Stomach smooth muscle (tissue), 2 donors: Measurements from ENCODE around the gene PASK.
A peak's percentile ranks its signal among the peaks of the same experiment; 100 is the strongest.

ENCODE experiments used
- H3K27ac ChIP-seq: one replicate; pipeline ENCODE4 v1.7.0; 2013; ENCODE audit warnings: mild to moderate bottlenecking, low read length, inconsistent platforms
- H3K27me3 ChIP-seq, 2 donors: one replicate each; pipeline ENCODE4 v1.7.0; 2013; ENCODE audit warnings: low read length in 2 of 2; ENCODE audit not compliant: insufficient read depth in 2 of 2, control insufficient read depth in 1 of 2
- H3K36me3 ChIP-seq, 2 donors: one replicate each; pipeline ENCODE4 v1.7.0; 2013; ENCODE audit warnings: low read length in 2 of 2; ENCODE audit not compliant: control insufficient read depth in 2 of 2, insufficient read depth in 2 of 2
- H3K4me1 ChIP-seq: one replicate; pipeline ENCODE4 v1.7.0; 2013; ENCODE audit warnings: low read length; ENCODE audit not compliant: control insufficient read depth, insufficient read depth
- H3K4me3 ChIP-seq, 2 donors: one replicate each; pipeline ENCODE4 v1.7.0; 2013; ENCODE audit warnings: low read length in 2 of 2
- H3K9ac ChIP-seq, 2 donors: one replicate each; pipeline ENCODE4 v1.7.0; 2013; ENCODE audit warnings: low read length in 2 of 2, mild to moderate bottlenecking in 1 of 2
- H3K9me3 ChIP-seq, 2 donors: one replicate each; pipeline ENCODE4 v1.7.0; 2013; ENCODE audit warnings: low read length in 2 of 2; ENCODE audit not compliant: control insufficient read depth in 2 of 2
- donor health status: healthy.
- donor health status: Pancreatic carcinoma.

Gene PASK

GRCh38 chr2:241157841-241158545 lies 8.7 kb upstream of the PASK start:
- peaks cover 26 to 39% of the 10 kb centered on the region in 2 donors for H3K36me3 ChIP-seq
- H3K9me3 ChIP-seq, result no peaks in the 10 kb centered on the region
- no peak overlapping the region for H3K27ac ChIP-seq
- H3K27me3 ChIP-seq, result no peaks in the 10 kb centered on the region
- peaks cover 9% of the 10 kb centered on the region for H3K4me1 ChIP-seq
- H3K9ac ChIP-seq, result no peak overlapping the region
- H3K4me3 ChIP-seq, result no peak overlapping the region

GRCh38 chr2:241156971-241157441 lies 7.7 kb upstream of the PASK start:
- Histone ChIP-seq H3K27ac (no peak overlapping the region), H3K9ac (no peak overlapping the region), H3K4me1 (peaks cover 4% of the 10 kb centered on the region), H3K27me3 (no peaks in the 10 kb centered on the region), H3K36me3 (peaks cover 26 to 38% of the 10 kb centered on the region in 2 donors), H3K9me3 (no peaks in the 10 kb centered on the region), H3K4me3 (no peak overlapping the region)

- peaks cover 26 to 36% of the 10 kb centered on the region in 2 donors for H3K36me3 ChIP-seq
- H3K9ac ChIP-seq, result no peak overlapping the region
- peaks cover 9% of the 10 kb centered on the region for H3K4me1 ChIP-seq
- H3K4me3 ChIP-seq, result no peak overlapping the region
- H3K27me3 ChIP-seq, result no peaks in the 10 kb centered on the region
- no peak overlapping the region for H3K27ac ChIP-seq
- H3K9me3 ChIP-seq, result no peaks in the 10 kb centered on the region
These were observed 6.7 kb upstream of the PASK start for GRCh38 chr2:241155936-241156335.

- peaks cover 21 to 33% of the 10 kb centered on the region in 2 donors for H3K36me3 ChIP-seq
These were observed 5.6 kb upstream of the PASK start for GRCh38 chr2:241154915-241155314.

GRCh38 chr2:241153616-241154015 lies 4.3 kb upstream of the PASK start:
- no peaks in the 10 kb centered on the region for H3K27me3 ChIP-seq

More at GRCh38 chr2:241154915-241155314, 5.6 kb upstream of the PASK start:
- Histone ChIP-seq H3K4me1 (peaks cover 12% of the 10 kb centered on the region), H3K9me3 (no peaks in the 10 kb centered on the region), H3K27me3 (no peaks in the 10 kb centered on the region), H3K9ac (no peak overlapping the region), H3K4me3 (no peak overlapping the region), H3K27ac (no peak overlapping the region)

GRCh38 chr2:241151934-241152660 lies 2.8 kb upstream of the PASK start:
- Histone ChIP-seq H3K36me3 (peaks cover 6 to 7% of the 10 kb centered on the region in 2 donors), H3K4me1 (peaks cover 21% of the 10 kb centered on the region), H3K27me3 (no peaks in the 10 kb centered on the region), H3K4me3 (no peak overlapping the region), H3K9ac (no peak overlapping the region), H3K9me3 (no peaks in the 10 kb centered on the region), H3K27ac (no peak overlapping the region)

More at GRCh38 chr2:241153616-241154015, 4.3 kb upstream of the PASK start:
- Histone ChIP-seq H3K9ac (no peak overlapping the region), H3K36me3 (peaks cover 15 to 22% of the 10 kb centered on the region in 2 donors), H3K9me3 (no peaks in the 10 kb centered on the region), H3K4me3 (no peak overlapping the region), H3K4me1 (peaks cover 20% of the 10 kb centered on the region), H3K27ac (no peak overlapping the region)

GRCh38 chr2:241150660-241151530 lies 1.6 kb upstream of the PASK start:
- Histone ChIP-seq H3K9me3 (no peaks in the 10 kb centered on the region), H3K36me3 (peaks cover 6 to 7% of the 10 kb centered on the region in 2 donors), H3K27ac (peak overlapping the region; percentile 53), H3K27me3 (no peaks in the 10 kb centered on the region), H3K9ac (peak overlapping the region; percentile 72 to 84), H3K4me3 (peak overlapping the region; percentile 86 to 94), H3K4me1 (peaks cover 21% of the 10 kb centered on the region)

GRCh38 chr2:241149925-241150659 lies 820 bp upstream of the PASK start, which contains the start of gene PPP1R7:
PPP1R7 (plus strand) TSS chr2:241150467; CDS start chr2:241150496, 29 bp downstream.
- H3K9me3 ChIP-seq, result no peaks in the 10 kb centered on the region
- H3K27me3 ChIP-seq, result no peaks in the 10 kb centered on the region
- peaks cover 5 to 6% of the 10 kb centered on the region in 2 donors for H3K36me3 ChIP-seq
- H3K9ac ChIP-seq, result peak within 1 kb of the TSS; percentile 72 to 84
- H3K4me3 ChIP-seq, result peak within 1 kb of the TSS; percentile 86 to 94
- H3K4me1 ChIP-seq, result peaks cover 21% of the 10 kb centered on the region
- peak within 1 kb of the TSS; percentile 53 for H3K27ac ChIP-seq

- no peak overlapping the region for H3K27ac ChIP-seq
These were observed 328 bp upstream of the PASK start for GRCh38 chr2:241149675-241149924.

GRCh38 chr2:241148239-241148638 lies 1.0 kb downstream of the PASK start:
- H3K4me3 ChIP-seq, result no peak overlapping the region
- no peaks in the 10 kb centered on the region for H3K27me3 ChIP-seq
- no peak overlapping the region for H3K27ac ChIP-seq
- H3K9me3 ChIP-seq, result no peaks in the 10 kb centered on the region
- H3K4me1 ChIP-seq, result peaks cover 21% of the 10 kb centered on the region
- H3K9ac ChIP-seq, result peak overlapping the region in 1 of 2 donors; percentile 53
- H3K36me3 ChIP-seq, result no peaks in the 10 kb centered on the region

More at GRCh38 chr2:241149675-241149924, 328 bp upstream of the PASK start:
- H3K4me1 ChIP-seq, result peaks cover 21% of the 10 kb centered on the region
- peaks cover 0 to 3% of the 10 kb centered on the region in 2 donors for H3K36me3 ChIP-seq
- H3K9ac ChIP-seq, result peak overlapping the region in 1 of 2 donors; percentile 53
- no peaks in the 10 kb centered on the region for H3K27me3 ChIP-seq
- H3K9me3 ChIP-seq, result no peaks in the 10 kb centered on the region
- peak overlapping the region; percentile 86 to 94 for H3K4me3 ChIP-seq
